ENCODE measurements around the gene BTBD9. TPM values are rescaled to one million over a fixed set of nuclear protein-coding genes. Genes with fewer than 3 reads are reported as not detected.

BTBD9 gene
- total RNA-seq, 3 donors from 2014 or later: 12.8 to 25.5 (median 19.0) TPM

- Histone ChIP-seq H3K4me3 (no peak overlapping the region), H3K27me3 (no peaks in the 10 kb centered on the region), H3K27ac (peak overlapping the region in 1 of 2 donors; percentile 8), H3K36me3 (no peaks in the 10 kb centered on the region), H3K4me1 (no peaks in the 10 kb centered on the region), H3K9me3 (no peaks in the 10 kb centered on the region)
- intact Hi-C loops (cut with DNase I; ENCODE audit: low total_unique reads): no loop called here
- TF ChIP-seq POLR2A (IDR thresholded peaks at IDR 0.05) (no peak), POLR2AphosphoS5 (IDR thresholded peaks at IDR 0.05) (no peak)
- TF ChIP-seq, protein P1, sequence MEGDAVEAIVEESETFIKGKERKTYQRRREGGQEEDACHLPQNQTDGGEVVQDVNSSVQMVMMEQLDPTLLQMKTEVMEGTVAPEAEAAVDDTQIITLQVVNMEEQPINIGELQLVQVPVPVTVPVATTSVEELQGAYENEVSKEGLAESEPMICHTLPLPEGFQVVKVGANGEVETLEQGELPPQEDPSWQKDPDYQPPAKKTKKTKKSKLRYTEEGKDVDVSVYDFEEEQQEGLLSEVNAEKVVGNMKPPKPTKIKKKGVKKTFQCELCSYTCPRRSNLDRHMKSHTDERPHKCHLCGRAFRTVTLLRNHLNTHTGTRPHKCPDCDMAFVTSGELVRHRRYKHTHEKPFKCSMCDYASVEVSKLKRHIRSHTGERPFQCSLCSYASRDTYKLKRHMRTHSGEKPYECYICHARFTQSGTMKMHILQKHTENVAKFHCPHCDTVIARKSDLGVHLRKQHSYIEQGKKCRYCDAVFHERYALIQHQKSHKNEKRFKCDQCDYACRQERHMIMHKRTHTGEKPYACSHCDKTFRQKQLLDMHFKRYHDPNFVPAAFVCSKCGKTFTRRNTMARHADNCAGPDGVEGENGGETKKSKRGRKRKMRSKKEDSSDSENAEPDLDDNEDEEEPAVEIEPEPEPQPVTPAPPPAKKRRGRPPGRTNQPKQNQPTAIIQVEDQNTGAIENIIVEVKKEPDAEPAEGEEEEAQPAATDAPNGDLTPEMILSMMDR (IDR thresholded peaks at IDR 0.05): no peak
- DNase-seq (ENCODE audit: low spot score in 2 of 2): no peak
These were observed 232.5 kb downstream of the BTBD9 start for GRCh38 chr6:38407192-38407591.

DNA sequence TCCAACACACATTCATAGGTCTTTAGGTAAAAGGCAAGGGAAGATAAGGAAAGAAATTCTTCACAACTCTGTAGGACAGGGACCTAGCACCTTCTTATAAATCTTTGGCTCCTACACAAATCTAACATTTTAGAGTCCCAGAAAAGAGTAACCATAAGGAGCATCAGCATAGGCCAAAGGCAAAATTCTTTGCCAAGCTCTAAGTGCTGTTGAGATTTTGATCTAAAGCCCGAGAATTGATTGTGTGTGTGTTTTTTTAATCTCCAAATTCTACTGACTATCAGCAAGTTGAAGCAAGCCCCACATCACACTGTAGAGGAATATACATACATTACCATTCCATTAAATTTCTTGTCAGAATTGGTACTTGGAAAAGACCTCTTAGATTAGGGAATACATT lies 233.6 kb downstream of the BTBD9 start:
- TF ChIP-seq POLR2A (IDR thresholded peaks at IDR 0.05) (no peak), POLR2AphosphoS5 (IDR thresholded peaks at IDR 0.05) (no peak)
- TF ChIP-seq, protein P1 (IDR thresholded peaks at IDR 0.05): no peak

DNA sequence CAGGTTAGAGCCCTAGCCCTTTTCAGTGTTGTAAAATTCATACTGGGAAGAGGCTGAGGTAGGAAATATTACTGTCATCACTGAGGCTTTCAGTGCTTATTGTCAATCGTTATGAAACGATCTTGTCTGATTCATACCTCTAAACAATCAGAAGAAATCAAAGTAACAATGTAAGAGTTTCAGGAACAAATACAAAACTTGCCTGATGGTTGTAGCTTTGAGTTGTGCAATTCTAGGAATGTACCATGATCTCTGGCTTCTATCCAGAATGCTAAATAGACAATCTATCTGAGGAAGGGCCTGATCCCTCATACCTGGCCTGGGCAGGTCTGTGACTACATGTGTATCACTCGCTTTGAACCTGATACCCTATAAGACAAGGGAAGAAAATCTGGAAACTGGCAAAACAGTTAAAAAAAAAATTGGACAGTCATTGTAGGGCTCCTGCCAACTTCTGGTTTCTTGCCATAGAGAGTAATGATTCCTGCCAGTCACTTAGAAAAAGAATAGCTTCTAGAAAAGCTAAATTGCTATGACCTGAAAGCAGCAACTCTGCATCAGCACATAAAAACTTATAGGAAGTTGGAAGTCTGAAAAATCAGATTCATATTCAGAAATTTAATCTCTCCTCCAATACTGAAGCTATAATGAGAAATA lies 234.7 kb downstream of the BTBD9 start:
- no peak for DNase-seq (ENCODE audit: low spot score in 2 of 2)
- H3K27ac ChIP-seq: peak overlapping the region; percentile 1 to 62

More for the DNA sequence above, 233.6 kb downstream of the BTBD9 start:
- H3K9me3 ChIP-seq: no peaks in the 10 kb centered on the region
- H3K27me3 ChIP-seq: no peaks in the 10 kb centered on the region
- no peak overlapping the region for H3K27ac ChIP-seq
- H3K36me3 ChIP-seq: no peaks in the 10 kb centered on the region
- H3K4me3 ChIP-seq: no peak overlapping the region
- H3K4me1 ChIP-seq: no peaks in the 10 kb centered on the region
- intact Hi-C loops (cut with DNase I; ENCODE audit: low total_unique reads): no loop called here
- DNase-seq (ENCODE audit: low spot score in 2 of 2): no peak

DNA sequence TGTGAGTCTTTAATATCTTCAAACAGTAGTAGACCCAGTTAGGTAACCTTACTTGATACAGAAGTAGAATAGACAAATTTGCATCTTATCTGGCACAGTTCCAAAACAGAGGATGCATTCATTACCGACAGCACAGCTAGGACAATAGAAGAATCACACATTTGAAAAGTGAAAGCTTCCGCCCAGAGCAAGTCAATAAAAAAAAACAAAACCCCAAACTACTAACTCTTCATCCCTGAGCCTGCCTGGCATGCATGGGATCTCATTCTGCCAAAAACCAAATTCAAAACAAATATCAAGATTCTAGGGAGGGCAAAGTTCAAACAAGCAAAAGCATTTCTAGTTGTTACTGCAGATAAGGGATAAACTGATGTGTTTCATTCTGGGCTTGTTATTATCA lies 235.4 kb downstream of the BTBD9 start:
- no peaks in the 10 kb centered on the region for H3K4me1 ChIP-seq
- DNase-seq (ENCODE audit: low spot score in 2 of 2): no peak
- H3K27me3 ChIP-seq: no peaks in the 10 kb centered on the region
- H3K36me3 ChIP-seq: no peaks in the 10 kb centered on the region
- intact Hi-C loops (cut with DNase I; ENCODE audit: low total_unique reads): no loop called here
- H3K9me3 ChIP-seq: no peaks in the 10 kb centered on the region
- H3K27ac ChIP-seq: peak overlapping the region in 1 of 2 donors; percentile 62
- TF ChIP-seq POLR2AphosphoS5 (IDR thresholded peaks at IDR 0.05) (no peak), POLR2A (IDR thresholded peaks at IDR 0.05) (no peak)
- TF ChIP-seq, protein P1 (IDR thresholded peaks at IDR 0.05): no peak
- no peak overlapping the region for H3K4me3 ChIP-seq

More for the DNA sequence above, 234.7 kb downstream of the BTBD9 start:
- no peaks in the 10 kb centered on the region for H3K4me1 ChIP-seq
- H3K27me3 ChIP-seq: no peaks in the 10 kb centered on the region
- no peak overlapping the region for H3K4me3 ChIP-seq
- H3K36me3 ChIP-seq: no peaks in the 10 kb centered on the region
- intact Hi-C loops (cut with DNase I; ENCODE audit: low total_unique reads): no loop called here
- no peaks in the 10 kb centered on the region for H3K9me3 ChIP-seq
- TF ChIP-seq, protein P1 (IDR thresholded peaks at IDR 0.05): no peak

DNA sequence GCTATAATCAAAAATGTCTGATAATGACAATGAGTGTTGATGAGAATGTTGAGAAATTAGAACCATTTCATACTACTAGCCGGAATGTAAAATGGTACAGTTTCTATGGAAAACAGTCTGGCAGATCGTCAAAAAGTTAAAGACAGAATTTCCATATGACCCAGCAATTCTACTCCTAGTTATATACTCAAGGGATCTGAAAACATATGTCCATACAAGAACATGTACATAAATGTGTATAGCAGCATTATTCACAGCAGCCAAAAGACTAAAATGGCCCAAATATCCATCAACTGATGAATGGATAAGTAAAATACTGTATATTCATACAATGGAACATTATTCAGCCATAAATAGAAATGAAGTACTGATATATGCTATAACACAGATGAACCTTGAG lies 236.2 kb downstream of the BTBD9 start:
- Histone ChIP-seq H3K4me1 (no peaks in the 10 kb centered on the region), H3K36me3 (no peaks in the 10 kb centered on the region), H3K27me3 (no peaks in the 10 kb centered on the region), H3K4me3 (no peak overlapping the region), H3K27ac (no peak overlapping the region), H3K9me3 (no peaks in the 10 kb centered on the region)
- TF ChIP-seq, protein P1 (IDR thresholded peaks at IDR 0.05): no peak
- TF ChIP-seq POLR2A (IDR thresholded peaks at IDR 0.05): no peak
- TF ChIP-seq POLR2AphosphoS5 (IDR thresholded peaks at IDR 0.05): no peak
- intact Hi-C loops (cut with DNase I; ENCODE audit: low total_unique reads): no loop called here
- no peak for DNase-seq (ENCODE audit: low spot score in 2 of 2)
